WERI-Rb-1 (cell line): Measurements from ENCODE around the gene VSIG4.

Source experiments
- DNase-seq: peaks from one replicate; pipeline ENCODE4 v3.0.0-alpha.2; 2020
- H3K27ac ChIP-seq: fragments of 250-450 bp; sonication (Bioruptor Pico); 2 replicates; pipeline ENCODE4 v1.5.1; 2020; ENCODE audit warnings: mild to moderate bottlenecking, moderate library complexity
- H3K27me3 ChIP-seq: fragments of 250-450 bp; sonication (Bioruptor Pico); 2 replicates; pipeline ENCODE4 v1.5.1; 2021; ENCODE audit warnings: mild to moderate bottlenecking, low read depth, moderate library complexity; ENCODE audit not compliant: insufficient read depth, severe bottlenecking
- H3K36me3 ChIP-seq: fragments of 250-450 bp; sonication (Bioruptor Pico); 2 replicates; pipeline ENCODE4 v1.5.1; 2020; ENCODE audit warnings: mild to moderate bottlenecking, moderate library complexity
- H3K4me3 ChIP-seq: 2 replicates; pipeline ENCODE4 v1.5.1; 2011; ENCODE audit warnings: low read depth, mild to moderate bottlenecking, control low read depth, low read length
- H3K9me3 ChIP-seq: fragments of 250-450 bp; sonication (Bioruptor Pico); 2 replicates; pipeline ENCODE4 v1.5.1; 2021; ENCODE audit warnings: mild to moderate bottlenecking, moderate library complexity; ENCODE audit not compliant: severe bottlenecking
- TF ChIP-seq, protein P1 (sequence below): IDR thresholded peaks from 2 replicates; pipeline ENCODE4 v1.5.1; 2011; ENCODE audit warnings: low read depth, mild to moderate bottlenecking, control low read depth, inconsistent platforms, low read length

Gene VSIG4

DNA sequence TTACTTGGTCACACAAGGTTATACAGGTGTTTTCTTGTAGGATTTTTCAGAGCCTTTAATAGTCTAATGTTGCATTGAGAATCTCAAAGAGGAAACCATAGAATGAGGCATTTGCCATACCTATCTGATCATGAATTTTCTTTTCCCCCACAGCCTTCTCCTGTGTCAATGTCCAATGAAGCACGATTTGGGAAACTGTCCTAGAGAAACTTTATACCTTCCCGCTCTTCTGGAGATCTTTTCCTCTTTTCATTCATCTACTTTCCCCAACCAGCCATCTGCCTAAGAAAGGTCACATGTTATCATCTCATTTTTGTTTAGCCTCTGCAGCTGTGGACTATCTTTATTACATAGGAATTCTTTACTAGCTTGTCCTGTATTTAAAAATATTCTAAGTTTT lies 19.9 kb downstream of the VSIG4 start:
- DNase-seq, result no peak
- Histone ChIP-seq H3K27ac (no peak overlapping the region), H3K9me3 (no peaks in the 10 kb centered on the region), H3K27me3 (peaks cover 20% of the 10 kb centered on the region), H3K36me3 (no peaks in the 10 kb centered on the region), H3K4me3 (no peak overlapping the region)
- TF ChIP-seq, protein P1, sequence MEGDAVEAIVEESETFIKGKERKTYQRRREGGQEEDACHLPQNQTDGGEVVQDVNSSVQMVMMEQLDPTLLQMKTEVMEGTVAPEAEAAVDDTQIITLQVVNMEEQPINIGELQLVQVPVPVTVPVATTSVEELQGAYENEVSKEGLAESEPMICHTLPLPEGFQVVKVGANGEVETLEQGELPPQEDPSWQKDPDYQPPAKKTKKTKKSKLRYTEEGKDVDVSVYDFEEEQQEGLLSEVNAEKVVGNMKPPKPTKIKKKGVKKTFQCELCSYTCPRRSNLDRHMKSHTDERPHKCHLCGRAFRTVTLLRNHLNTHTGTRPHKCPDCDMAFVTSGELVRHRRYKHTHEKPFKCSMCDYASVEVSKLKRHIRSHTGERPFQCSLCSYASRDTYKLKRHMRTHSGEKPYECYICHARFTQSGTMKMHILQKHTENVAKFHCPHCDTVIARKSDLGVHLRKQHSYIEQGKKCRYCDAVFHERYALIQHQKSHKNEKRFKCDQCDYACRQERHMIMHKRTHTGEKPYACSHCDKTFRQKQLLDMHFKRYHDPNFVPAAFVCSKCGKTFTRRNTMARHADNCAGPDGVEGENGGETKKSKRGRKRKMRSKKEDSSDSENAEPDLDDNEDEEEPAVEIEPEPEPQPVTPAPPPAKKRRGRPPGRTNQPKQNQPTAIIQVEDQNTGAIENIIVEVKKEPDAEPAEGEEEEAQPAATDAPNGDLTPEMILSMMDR, result no peak

DNA sequence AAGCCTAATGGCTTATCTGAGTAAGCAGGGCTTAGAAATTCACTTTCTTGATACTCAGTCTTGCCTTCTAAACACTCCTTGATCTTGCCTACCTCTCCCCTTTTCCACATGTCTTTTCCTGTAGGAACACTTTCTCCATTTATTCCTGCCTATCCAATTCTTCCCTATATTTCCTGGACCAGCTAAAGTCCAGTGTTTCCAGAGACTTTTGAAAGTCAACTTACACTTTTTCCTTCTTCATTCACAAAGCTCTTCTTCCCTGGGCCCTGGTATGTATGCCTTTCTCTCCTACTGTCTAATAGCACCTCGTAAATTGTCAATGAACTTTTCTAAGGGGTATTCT lies 20.6 kb downstream of the VSIG4 start:
- Histone ChIP-seq H3K36me3 (no peaks in the 10 kb centered on the region), H3K27me3 (peaks cover 20% of the 10 kb centered on the region), H3K9me3 (no peaks in the 10 kb centered on the region), H3K4me3 (no peak overlapping the region), H3K27ac (no peak overlapping the region)
- TF ChIP-seq, protein P1, result no peak
- no peak for DNase-seq

DNA sequence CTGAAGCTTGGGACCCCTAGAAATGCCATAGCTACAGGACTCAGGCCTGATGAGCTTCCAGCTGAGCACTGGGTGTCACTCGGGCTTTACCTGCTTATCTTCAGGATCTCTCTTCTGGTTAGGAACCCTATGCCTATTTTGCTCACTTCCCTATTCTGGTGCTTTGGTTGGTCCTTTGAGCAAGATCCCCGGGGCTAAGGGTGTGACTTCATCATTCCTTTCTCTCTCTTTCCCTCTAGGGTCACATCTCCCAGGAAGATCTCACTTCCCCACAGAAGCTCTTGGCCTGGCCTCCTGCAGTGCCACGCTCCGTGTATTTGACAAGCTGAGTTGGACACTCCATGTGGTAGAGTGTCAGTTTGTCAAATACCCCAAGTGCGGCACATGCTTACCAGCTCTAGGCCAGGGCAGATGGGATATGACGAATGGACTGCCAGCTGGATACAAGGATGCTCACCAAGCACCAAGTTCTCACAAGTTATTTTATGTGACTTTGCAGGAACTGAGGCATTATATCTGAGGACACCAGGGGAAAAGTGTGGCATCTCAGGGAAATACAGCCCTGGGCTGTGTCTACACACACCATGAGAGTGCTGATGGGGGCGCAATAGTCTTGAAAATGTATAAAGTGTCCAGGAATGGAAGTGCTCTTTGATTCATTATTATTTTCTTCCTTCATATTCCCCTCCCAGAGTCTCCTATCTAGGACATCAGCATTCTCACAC lies 21.1 kb downstream of the VSIG4 start:
- DNase-seq, result no peak
- Histone ChIP-seq H3K9me3 (no peaks in the 10 kb centered on the region), H3K36me3 (no peaks in the 10 kb centered on the region), H3K27me3 (peaks cover 20% of the 10 kb centered on the region), H3K27ac (no peak overlapping the region), H3K4me3 (no peak overlapping the region)
- TF ChIP-seq, protein P1, result no peak

DNA sequence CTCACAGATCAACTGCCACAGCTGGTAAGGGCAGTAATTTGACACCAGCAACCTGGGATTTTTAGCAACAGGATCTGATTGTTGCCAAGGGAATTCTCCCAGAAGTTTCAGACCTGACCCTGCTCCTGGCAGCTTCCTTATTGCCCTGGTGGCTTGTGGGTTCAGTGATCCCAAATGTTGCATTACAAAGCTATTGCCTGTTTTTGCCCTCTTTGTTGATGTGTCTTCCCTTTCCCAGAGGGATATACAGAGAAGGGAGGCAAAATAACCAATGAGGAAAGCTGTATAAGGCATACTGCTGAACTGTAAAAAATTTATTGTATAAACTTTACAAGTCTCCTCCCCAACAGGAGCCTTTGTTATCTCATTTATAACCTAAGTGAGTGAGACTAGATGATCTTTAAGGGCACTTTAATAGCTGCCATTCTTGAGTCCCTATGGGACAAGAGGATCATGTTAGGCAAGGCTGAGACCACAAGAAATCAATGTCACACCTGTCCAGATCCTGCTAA lies 22.2 kb downstream of the VSIG4 start:
- Histone ChIP-seq H3K36me3 (no peaks in the 10 kb centered on the region), H3K9me3 (no peaks in the 10 kb centered on the region), H3K27me3 (peaks cover 26% of the 10 kb centered on the region), H3K27ac (no peak overlapping the region), H3K4me3 (no peak overlapping the region)
- DNase-seq, result no peak
- TF ChIP-seq, protein P1, result no peak

DNA sequence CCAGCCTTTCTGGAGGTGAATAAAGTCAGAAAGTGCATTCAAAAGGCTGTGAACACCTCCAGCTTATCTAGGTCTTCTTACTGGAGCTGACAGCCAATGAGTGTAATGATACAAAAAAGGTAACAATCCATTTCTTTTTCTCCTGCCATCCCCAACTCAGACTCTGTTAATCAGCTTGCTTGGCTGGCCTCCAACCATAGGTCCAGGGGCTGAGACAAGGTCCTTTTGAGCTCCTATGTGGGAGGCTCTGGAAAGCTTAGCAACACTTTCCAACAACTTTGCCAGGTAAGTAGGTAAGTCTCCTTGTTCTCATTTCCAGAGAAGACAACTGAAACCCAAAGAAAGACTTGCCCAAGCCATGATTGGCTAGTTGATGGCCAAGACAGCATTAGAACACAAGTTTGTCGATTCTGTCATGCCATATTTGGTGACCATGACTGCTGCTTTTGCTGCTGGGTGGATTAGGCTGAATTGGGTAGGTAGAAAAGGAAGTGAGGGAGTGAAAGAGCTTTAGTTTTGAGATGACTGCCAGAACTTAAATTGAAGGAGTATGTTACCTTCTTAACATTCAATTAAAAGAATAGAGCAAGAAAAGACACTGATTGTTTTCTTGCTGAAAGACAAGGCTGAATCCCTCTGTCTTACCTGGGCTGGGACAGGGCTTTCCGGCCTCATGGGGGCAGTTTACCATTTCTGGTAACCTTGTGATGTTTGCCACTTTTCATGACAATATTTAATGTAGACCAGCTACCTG lies 22.8 kb downstream of the VSIG4 start:
- no peak overlapping the region for H3K27ac ChIP-seq
- H3K36me3 ChIP-seq, result no peaks in the 10 kb centered on the region
- peaks cover 28% of the 10 kb centered on the region for H3K27me3 ChIP-seq
- TF ChIP-seq, protein P1, result no peak
- H3K9me3 ChIP-seq, result no peaks in the 10 kb centered on the region
- no peak overlapping the region for H3K4me3 ChIP-seq
- no peak for DNase-seq
